IMR-90 (cell line): ENCODE measurements around the gene PHACTR3. TPM values are rescaled to one million over a fixed set of nuclear protein-coding genes. Genes with fewer than 3 reads are reported as not detected.

Source experiments
- ATAC-seq: fragments of 200-7000 bp; cut with Tn5 transposase; 2 replicates; pipeline ENCODE4 v1.9.1; 2020; ENCODE audit warnings: low read depth, mild to moderate bottlenecking, moderate library complexity
- BruUV-seq: library from RNA; stranded (reverse); fragments of 400-500 nt; replicated peaks from 2 replicates; lab custom pipeline; 2021; lab: Mats Ljungman, UMichigan
- CTCF ChIA-PET: fragments of 300-600 bp; formaldehyde crosslinking; extraction: SDS; loops from one replicate; lab custom pipeline; 2021; ENCODE audit warnings: antibody characterized with exemption; lab: Yijun Ruan, JAX
- POLR2A ChIA-PET: fragments of 300-600 bp; sonication (Branson Sonifier 250); formaldehyde crosslinking; loops from one replicate; lab custom pipeline; 2022; ENCODE audit warnings: antibody characterized with exemption; ENCODE audit not compliant: unreplicated experiment; lab: Charles Lee
- DNase-seq: peaks from one replicate; pipeline ENCODE4 v3.0.0; 2013
- H2AFZ ChIP-seq: replicated peaks from 2 replicates; pipeline ENCODE3; 2013; ENCODE audit warnings: low read length, mild to moderate bottlenecking; ENCODE audit not compliant: poor library complexity
- H2AK5ac ChIP-seq: 2 replicates; pipeline ENCODE4 v1.6.1; 2013; ENCODE audit warnings: low read depth, low read length, inconsistent platforms
- H2AK9ac ChIP-seq: replicated peaks from 2 replicates; pipeline ENCODE3; 2013; ENCODE audit warnings: mild to moderate bottlenecking, low read depth, low read length, moderate library complexity; ENCODE audit not compliant: poor library complexity
- H2BK120ac ChIP-seq: 2 replicates; pipeline ENCODE4 v1.6.1; 2013; ENCODE audit warnings: low read depth, low read length, inconsistent platforms
- H2BK15ac ChIP-seq: 3 replicates; pipeline ENCODE4 v1.6.1; 2013; ENCODE audit warnings: low read depth, low read length, inconsistent platforms
- H2BK20ac ChIP-seq: 2 replicates; pipeline ENCODE4 v1.6.1; 2013; ENCODE audit warnings: low read depth, mild to moderate bottlenecking, inconsistent platforms, low read length, moderate library complexity
- H2BK5ac ChIP-seq: 2 replicates; pipeline ENCODE4 v1.6.1; 2013; ENCODE audit warnings: mild to moderate bottlenecking, low read depth, low read length, inconsistent platforms; ENCODE audit not compliant: poor library complexity, severe bottlenecking
- H3K14ac ChIP-seq: replicated peaks from 2 replicates; pipeline ENCODE4 v1.6.1; 2013; ENCODE audit warnings: low read depth, low read length, inconsistent platforms
- H3K18ac ChIP-seq: 2 replicates; pipeline ENCODE4 v1.6.1; 2013; ENCODE audit warnings: low read depth, low read length, control low read depth
- H3K23ac ChIP-seq: 2 replicates; pipeline ENCODE4 v1.6.1; 2013; ENCODE audit warnings: low read depth, low read length, inconsistent platforms
- H3K27ac ChIP-seq: 2 replicates; pipeline ENCODE4 v1.5.1; 2013; ENCODE audit warnings: mild to moderate bottlenecking, control low read depth, low read length; ENCODE audit not compliant: insufficient read depth
- H3K27me3 ChIP-seq: 2 replicates; pipeline ENCODE4 v1.6.1; 2013; ENCODE audit warnings: low read length; ENCODE audit not compliant: control insufficient read depth, insufficient read depth
- H3K36me3 ChIP-seq: 2 replicates; pipeline ENCODE4 v1.6.1; 2013; ENCODE audit warnings: low read length, mixed read lengths; ENCODE audit not compliant: control insufficient read depth, insufficient read depth
- H3K4ac ChIP-seq: 2 replicates; pipeline ENCODE4 v1.6.1; 2013; ENCODE audit warnings: low read depth, low read length, inconsistent platforms
- H3K4me1 ChIP-seq: 2 replicates; pipeline ENCODE4 v1.6.1; 2013; ENCODE audit warnings: low read length, mixed read lengths; ENCODE audit not compliant: control insufficient read depth, insufficient read depth
- H3K4me2 ChIP-seq: 2 replicates; pipeline ENCODE4 v1.6.1; 2013; ENCODE audit warnings: low read depth, mild to moderate bottlenecking, control low read depth, low read length, moderate library complexity
- H3K4me3 ChIP-seq: 2 replicates; pipeline ENCODE4 v1.5.1; 2013; ENCODE audit warnings: low read depth, mild to moderate bottlenecking, control low read depth, low read length, moderate library complexity; ENCODE audit not compliant: insufficient read depth
- H3K56ac ChIP-seq: 2 replicates; pipeline ENCODE4 v1.6.1; 2013; ENCODE audit warnings: low read length, inconsistent platforms; ENCODE audit not compliant: insufficient read depth; ENCODE audit errors: extremely low read depth
- H3K79me1 ChIP-seq, 2 experiments: 2 replicates each; pipeline ENCODE4 v1.6.1; 2013; ENCODE audit warnings: low read length in 2 of 2, inconsistent platforms in 1 of 2, low read depth in 1 of 2
- H3K9ac ChIP-seq: 2 replicates; pipeline ENCODE4 v1.6.1; 2013; ENCODE audit warnings: low read depth, low read length, control low read depth
- H3K9me1 ChIP-seq: 2 replicates; pipeline ENCODE4 v1.6.1; 2013; ENCODE audit warnings: low read length, inconsistent platforms; ENCODE audit not compliant: insufficient read depth
- H3K9me3 ChIP-seq: 2 replicates; pipeline ENCODE4 v1.6.1; 2013; ENCODE audit warnings: low read length; ENCODE audit not compliant: control insufficient read depth, insufficient read depth
- H4K20me1 ChIP-seq: 2 replicates; pipeline ENCODE4 v1.6.1; 2013; ENCODE audit warnings: low read length, inconsistent platforms; ENCODE audit not compliant: insufficient read depth
- H4K5ac ChIP-seq: 2 replicates; pipeline ENCODE4 v1.6.1; 2013; ENCODE audit warnings: mild to moderate bottlenecking, low read depth, low read length, control low read depth
- H4K8ac ChIP-seq, 2 experiments: 2 replicates each; pipeline ENCODE4 v1.6.1; 2013; ENCODE audit warnings: low read depth in 2 of 2, low read length in 2 of 2, control low read depth in 1 of 2, inconsistent platforms in 1 of 2
- H4K91ac ChIP-seq: 2 replicates; pipeline ENCODE4 v1.6.1; 2013; ENCODE audit warnings: low read depth, low read length, inconsistent platforms; ENCODE audit not compliant: insufficient read depth
- BHLHE40 ChIP-seq: fragments of 150-350 bp; IDR thresholded peaks from 2 replicates; pipeline ENCODE4 v1.6.1; 2016; ENCODE audit warnings: mild to moderate bottlenecking, low read depth, low read length
- CEBPB ChIP-seq: IDR thresholded peaks from 2 replicates; pipeline ENCODE4 v1.6.1; 2012; ENCODE audit warnings: low read depth, low read length, improper control_type of control experiment
- CHD1 ChIP-seq: IDR thresholded peaks from 2 replicates; pipeline ENCODE4 v1.6.1; 2012; ENCODE audit warnings: low read depth, low read length, improper control_type of control experiment
- CTCF ChIP-seq: conservative IDR thresholded peaks from 2 replicates; pipeline ENCODE4 v1.5.1; 2012; ENCODE audit warnings: mild to moderate bottlenecking, low read depth, low read length, improper control_type of control experiment
- FOS ChIP-seq: fragments of 150-350 bp; IDR thresholded peaks from 2 replicates; pipeline ENCODE4 v1.6.1; 2016; ENCODE audit warnings: low read depth, low read length
- MAZ ChIP-seq: IDR thresholded peaks from 2 replicates; pipeline ENCODE4 v1.6.1; 2012; ENCODE audit warnings: low read depth, mild to moderate bottlenecking, low read length, improper control_type of control experiment, moderate library complexity, borderline replicate concordance
- MXI1 ChIP-seq: IDR thresholded peaks from 2 replicates; pipeline ENCODE4 v1.6.1; 2012; ENCODE audit warnings: low read depth, mild to moderate bottlenecking, low read length, moderate library complexity, borderline replicate concordance
- NFE2L2 ChIP-seq: fragments of 150-350 bp; IDR thresholded peaks from 2 replicates; pipeline ENCODE4 v1.6.1; 2016; ENCODE audit warnings: low read depth, mild to moderate bottlenecking, low read length
- POLR2A ChIP-seq: IDR thresholded peaks from 2 replicates; pipeline ENCODE4 v1.6.1; 2012; ENCODE audit warnings: mild to moderate bottlenecking, low read depth, low read length
- RFX5 ChIP-seq: IDR thresholded peaks from 2 replicates; pipeline ENCODE4 v1.8.0; 2012; ENCODE audit warnings: low read depth, mild to moderate bottlenecking, low read length, moderate library complexity
- SMC3 ChIP-seq: fragments of 150-350 bp; IDR thresholded peaks from 2 replicates; pipeline ENCODE4 v1.6.1; 2016; ENCODE audit warnings: low read depth, mild to moderate bottlenecking, antibody characterized with exemption, low read length, moderate library complexity
- USF2 ChIP-seq: fragments of 150-350 bp; IDR thresholded peaks from 2 replicates; pipeline ENCODE4 v1.6.1; 2017; ENCODE audit warnings: mild to moderate bottlenecking, antibody characterized with exemption, low read length, low read depth
- WGBS, 2 experiments: methylation state at CpG; one replicate each; pipeline versions ENCODE4 v1.1.5 to v1.1.7; 2013; ENCODE audit warnings: missing lambda C conversion rate in 2 of 2; ENCODE audit not compliant: insufficient read length in 1 of 2; ENCODE audit errors: extremely low coverage in 2 of 2; 5-methylcytosine and 5-hydroxymethylcytosine counted together
- dilution Hi-C: fragments of 300-500 bp; cut with HindIII; formaldehyde crosslinking; loops from one replicate; pipeline ENCODE4 v1.14.3; 2018; ENCODE audit warnings: low sequenced_read_pairs; ENCODE audit not compliant: unreplicated experiment
- in situ Hi-C: fragments of 300-500 bp; cut with MboI; formaldehyde crosslinking; loops from 3 replicates; pipeline ENCODE4 v1.14.3; 2019; ENCODE audit warnings: low sequenced_read_pairs, inconsistent platforms, mixed read lengths
- intact Hi-C: fragments of 100-400 bp; cut with micrococcal nuclease; formaldehyde crosslinking; loops from 2 replicates; pipeline ENCODE4 v1.10.0; 2022
- polyA plus RNA-seq, 3 experiments: library from polyadenylated mRNA; depleted of rRNA; stranded (reverse); fragments of >200 nt; gene quantifications; 2 replicates each; pipeline ENCODE4 v1.2.3, GENCODE V29; 2012; ENCODE audit warnings: low replicate concordance in 1 of 3
- total RNA-seq: library from RNA; depleted of rRNA; stranded (reverse); fragments of >200 nt; gene quantifications from 2 replicates; pipeline ENCODE4 v1.2.3, GENCODE V29; 2012

PHACTR3 gene
- total and polyA plus RNA-seq, 2 of the 4 experiments (the other 2 are of a cell fraction): not detected

GRCh38 chr20:59765599-59766177, 161.3 kb downstream of the PHACTR3 start:
- POLR2A ChIA-PET: no interaction called here
- H3K4me2 ChIP-seq: no peak overlapping the region
- H2BK5ac ChIP-seq: no peak overlapping the region
- no peaks in the 10 kb centered on the region for H3K9me1 ChIP-seq
- H2AK9ac ChIP-seq: no peak overlapping the region
- no peak overlapping the region for H2AFZ ChIP-seq
- H2BK20ac ChIP-seq: no peak overlapping the region
- no peaks in the 10 kb centered on the region for H3K36me3 ChIP-seq
- in situ Hi-C loops: no loop called here
- no peak overlapping the region for H3K14ac ChIP-seq
- ATAC-seq: no peak
- intact Hi-C loops: no loop called here
- DNase-seq: no peak
- H4K20me1 ChIP-seq: no peaks in the 10 kb centered on the region
- no TSS peak for BruUV-seq
- H2BK15ac ChIP-seq: no peak overlapping the region
- H2AK5ac ChIP-seq: no peak overlapping the region
- TF ChIP-seq CTCF: no peak
- TF ChIP-seq BHLHE40: no peak
- no peak for TF ChIP-seq NFE2L2
- TF ChIP-seq USF2: no peak
- TF ChIP-seq CEBPB: no peak
- TF ChIP-seq POLR2A: no peak
- no peak for TF ChIP-seq SMC3
- no peak for TF ChIP-seq FOS
- TF ChIP-seq MXI1: no peak
- TF ChIP-seq MAZ: no peak
- TF ChIP-seq RFX5: no peak
- TF ChIP-seq CHD1: no peak
- H3K27me3 ChIP-seq: no peaks in the 10 kb centered on the region
- H3K79me1 ChIP-seq: no peaks in the 10 kb centered on the region
- no peak overlapping the region for H4K91ac ChIP-seq
- H3K18ac ChIP-seq: no peak overlapping the region
- no peak overlapping the region for H3K9ac ChIP-seq
- no peaks in the 10 kb centered on the region for H3K4me1 ChIP-seq
- no peak overlapping the region for H4K5ac ChIP-seq
- no peak overlapping the region for H3K23ac ChIP-seq
- H4K8ac ChIP-seq: no peak overlapping the region
- H2BK120ac ChIP-seq: no peak overlapping the region
- no peak overlapping the region for H3K4me3 ChIP-seq
- CTCF ChIA-PET: interaction anchor here (0.6 kb wide), 1 partner anchor 183 kb away, joined by 9 read pairs; no protein-coding TSS in a partner anchor
- no CpG with 5 or more reads among the region's 4 CpGs for WGBS, 2 experiments
- peaks cover 18% of the 10 kb centered on the region; the same call in 1 of the 2 replicates for H3K9me3 ChIP-seq
- H3K56ac ChIP-seq: no peak overlapping the region
- no peak overlapping the region for H3K27ac ChIP-seq
- no peak overlapping the region for H3K4ac ChIP-seq
- dilution Hi-C loops: no loop called here
